ENCODE results near the gene RHEB. TPM values are rescaled to one million over a fixed set of nuclear protein-coding genes. Genes with fewer than 3 reads are reported as not detected.
A peak's percentile ranks its signal among the peaks of the same experiment; 100 is the strongest.

RHEB gene
- total and polyA plus RNA-seq, 8 donors = 28.6 to 65.9 (median 35.8) TPM

DNA sequence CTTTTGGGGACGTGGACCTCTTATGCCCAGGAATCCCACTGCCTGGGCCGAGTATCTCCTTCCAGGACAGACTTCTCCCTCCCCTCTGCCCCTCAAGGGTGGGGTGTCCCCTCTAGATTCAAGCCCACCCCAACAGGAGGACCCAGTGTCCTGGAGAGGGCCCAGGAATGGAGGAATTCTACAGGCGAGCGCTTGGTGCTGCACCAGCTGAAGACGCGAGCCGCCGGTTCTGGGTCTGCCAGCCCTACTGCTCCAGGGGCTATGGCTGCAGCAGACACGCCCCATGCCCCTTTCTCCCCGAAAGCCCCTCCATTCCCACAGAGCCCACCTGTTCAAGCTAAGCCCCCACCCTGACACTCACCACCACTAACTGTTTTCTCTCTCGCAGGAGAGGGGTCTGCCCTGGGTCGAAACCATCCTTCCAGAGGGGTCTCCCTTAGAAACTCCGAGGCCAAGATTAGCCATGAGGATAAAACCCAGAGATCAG, 88.4 kb downstream of the RHEB start:
- Histone ChIP-seq H3K4me3 (no peak overlapping the region), H3K27ac (no peak overlapping the region), H3K4me1 (peaks cover 0 to 12% (median 0%) of the 10 kb centered on the region in 3 donors), H3K36me3 (no peaks in the 10 kb centered on the region), H3K9me3 (no peaks in the 10 kb centered on the region), H3K27me3 (no peaks in the 10 kb centered on the region)
- 89 to 95% methylated on average over 13 of the region's 13 CpGs for WGBS, 2 donors
- FAIRE-seq = no peak
- intact Hi-C loops (cut with DNase I) = no loop called here
- no peak for DNase-seq
- TF ChIP-seq, protein P1, sequence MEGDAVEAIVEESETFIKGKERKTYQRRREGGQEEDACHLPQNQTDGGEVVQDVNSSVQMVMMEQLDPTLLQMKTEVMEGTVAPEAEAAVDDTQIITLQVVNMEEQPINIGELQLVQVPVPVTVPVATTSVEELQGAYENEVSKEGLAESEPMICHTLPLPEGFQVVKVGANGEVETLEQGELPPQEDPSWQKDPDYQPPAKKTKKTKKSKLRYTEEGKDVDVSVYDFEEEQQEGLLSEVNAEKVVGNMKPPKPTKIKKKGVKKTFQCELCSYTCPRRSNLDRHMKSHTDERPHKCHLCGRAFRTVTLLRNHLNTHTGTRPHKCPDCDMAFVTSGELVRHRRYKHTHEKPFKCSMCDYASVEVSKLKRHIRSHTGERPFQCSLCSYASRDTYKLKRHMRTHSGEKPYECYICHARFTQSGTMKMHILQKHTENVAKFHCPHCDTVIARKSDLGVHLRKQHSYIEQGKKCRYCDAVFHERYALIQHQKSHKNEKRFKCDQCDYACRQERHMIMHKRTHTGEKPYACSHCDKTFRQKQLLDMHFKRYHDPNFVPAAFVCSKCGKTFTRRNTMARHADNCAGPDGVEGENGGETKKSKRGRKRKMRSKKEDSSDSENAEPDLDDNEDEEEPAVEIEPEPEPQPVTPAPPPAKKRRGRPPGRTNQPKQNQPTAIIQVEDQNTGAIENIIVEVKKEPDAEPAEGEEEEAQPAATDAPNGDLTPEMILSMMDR (IDR thresholded peaks at IDR 0.05) = no peak
- no peak for ATAC-seq

DNA sequence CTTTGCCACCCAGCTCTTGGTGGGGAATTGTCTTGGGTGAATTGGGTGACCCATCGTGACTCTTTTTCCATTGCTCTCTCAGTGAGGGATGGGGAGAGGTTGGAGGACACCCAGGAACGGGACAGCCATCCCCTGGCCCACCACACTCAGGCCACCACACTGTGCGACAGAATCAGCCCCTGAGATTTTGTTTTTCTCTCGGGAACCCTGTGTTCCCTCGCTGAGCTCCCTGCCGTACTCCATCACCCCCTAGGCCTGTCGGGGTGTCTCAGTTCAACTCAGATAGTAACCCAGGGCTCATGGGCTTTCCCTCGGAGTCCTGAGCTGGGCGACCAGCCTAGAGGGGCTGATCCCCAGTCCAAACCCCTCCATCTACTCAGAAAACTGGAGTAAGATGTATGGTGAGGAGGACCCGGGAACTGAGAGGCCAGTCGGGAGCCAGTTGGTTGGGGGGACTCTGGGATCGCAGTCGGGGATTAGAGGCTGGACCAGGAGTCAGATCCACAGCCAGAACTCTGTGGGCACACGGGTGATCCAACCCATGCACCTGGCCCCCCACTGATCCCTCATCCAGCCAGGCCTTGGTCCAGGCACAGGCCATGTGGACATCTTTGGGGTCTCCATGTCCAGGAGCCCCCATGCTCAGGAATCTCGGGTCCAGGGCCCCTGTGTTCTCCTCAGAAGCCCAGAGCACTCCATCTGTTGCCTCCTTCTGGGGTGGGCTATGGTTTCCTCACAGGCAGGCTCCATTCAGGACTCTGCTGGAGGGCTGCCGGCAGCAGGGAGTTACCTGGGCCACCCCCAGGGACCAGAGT, 89.1 kb downstream of the RHEB start:
- H3K4me3 ChIP-seq = no peak overlapping the region
- intact Hi-C loops (cut with DNase I) = no loop called here
- H3K36me3 ChIP-seq = no peaks in the 10 kb centered on the region
- no peak for ATAC-seq
- TF ChIP-seq, protein P1 (IDR thresholded peaks at IDR 0.05) = no peak
- WGBS, 2 donors = 88 to 98% methylated on average over 16 of the region's 16 CpGs
- H3K27me3 ChIP-seq = no peaks in the 10 kb centered on the region
- no peaks in the 10 kb centered on the region for H3K9me3 ChIP-seq
- H3K27ac ChIP-seq = no peak overlapping the region
- no peak for FAIRE-seq
- DNase-seq = peak in 1 of 6 donors; percentile 41
- H3K4me1 ChIP-seq = peaks cover 0 to 12% (median 0%) of the 10 kb centered on the region in 3 donors

DNA sequence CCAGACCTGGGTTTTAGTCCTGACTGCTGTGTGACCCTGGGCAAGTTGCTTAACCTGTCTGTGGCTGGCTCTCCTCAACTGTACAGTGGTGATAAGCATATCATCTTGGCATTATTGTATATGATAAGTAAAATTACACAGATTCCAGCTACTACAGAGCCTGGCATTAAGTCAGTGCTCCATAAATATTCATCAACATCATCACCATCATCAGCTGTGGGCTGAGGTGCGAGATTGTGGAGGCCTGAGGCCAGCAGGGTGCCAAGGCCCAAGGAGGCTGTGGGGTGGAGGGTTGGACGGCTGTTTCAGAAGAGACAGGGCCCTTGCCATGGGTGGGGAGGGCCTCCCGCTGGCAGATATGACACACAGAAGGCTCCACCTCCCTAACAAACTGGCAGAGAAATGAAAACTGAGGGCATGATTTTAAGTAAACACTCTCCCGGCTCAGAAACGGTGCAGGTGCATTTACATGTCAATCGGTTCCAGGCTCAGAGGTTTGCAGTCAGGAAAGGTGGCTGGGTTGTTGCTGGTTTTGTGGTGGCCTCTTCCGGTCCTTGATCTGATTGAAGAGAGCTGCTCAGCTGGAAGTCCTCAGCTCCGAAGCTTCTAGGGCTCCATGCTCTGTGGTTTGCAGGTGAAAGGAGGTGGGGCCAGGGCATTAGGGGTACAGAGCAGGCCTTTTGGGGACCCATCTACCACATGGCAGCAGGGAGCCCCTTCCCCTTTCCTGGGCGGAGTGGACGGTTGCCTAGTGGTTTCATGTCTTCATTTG, 89.9 kb downstream of the RHEB start:
- Histone ChIP-seq H3K9me3 (no peaks in the 10 kb centered on the region), H3K27ac (no peak overlapping the region), H3K36me3 (no peaks in the 10 kb centered on the region), H3K4me1 (peaks cover 0 to 12% (median 0%) of the 10 kb centered on the region in 3 donors), H3K4me3 (no peak overlapping the region), H3K27me3 (no peaks in the 10 kb centered on the region)
- DNase-seq (peak in 4 of 6 donors; percentile 41 to 61 (median 50)), ATAC-seq (peak; percentile 69 to 82 (median 80)), FAIRE-seq (no peak)
- WGBS, 2 donors = 24 to 32% methylated on average over 9 to 10 of the region's 10 CpGs
- TF ChIP-seq, protein P1 (IDR thresholded peaks at IDR 0.05) = no peak
- intact Hi-C loops (cut with DNase I) = no loop called here

DNA sequence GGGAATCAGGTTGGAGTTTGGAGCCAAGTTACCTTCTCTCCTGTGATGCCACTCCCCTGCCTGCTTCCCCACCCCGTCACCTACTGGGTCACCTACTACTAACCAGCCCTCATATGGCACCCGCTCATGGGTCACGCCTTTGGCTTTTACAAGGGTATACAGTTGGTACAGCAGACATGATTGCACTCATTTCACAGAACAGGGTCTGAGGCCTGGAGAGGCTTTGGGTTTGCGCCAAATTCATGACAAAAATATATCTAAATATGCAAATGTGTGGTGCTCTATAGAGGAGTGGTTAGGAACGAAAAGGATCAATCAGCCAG, 90.5 kb downstream of the RHEB start:
- intact Hi-C loops (cut with DNase I) = no loop called here
- TF ChIP-seq, protein P1 (IDR thresholded peaks at IDR 0.05) = no peak
- ATAC-seq (no peak), FAIRE-seq (no peak), DNase-seq (peak in 1 of 6 donors; percentile 18)
- no peak overlapping the region for H3K27ac ChIP-seq
- H3K4me3 ChIP-seq = no peak overlapping the region
- H3K27me3 ChIP-seq = no peaks in the 10 kb centered on the region
- no peaks in the 10 kb centered on the region for H3K9me3 ChIP-seq
- WGBS, 2 donors = 88 to 89% methylated on average over 5 of the region's 5 CpGs
- peaks cover 0 to 12% (median 0%) of the 10 kb centered on the region in 3 donors for H3K4me1 ChIP-seq
- H3K36me3 ChIP-seq = no peaks in the 10 kb centered on the region

Data from pancreas (tissue), 10 donors.